Colonic mucosa (tissue), 4 donors: ENCODE measurements around the gene CPT1A. TPM values are rescaled to one million over a fixed set of nuclear protein-coding genes. Genes with fewer than 3 reads are reported as not detected.
A peak's percentile ranks its signal among the peaks of the same experiment; 100 is the strongest.

ENCODE experiments used
- DNase-seq: peaks from one replicate; pipeline ENCODE4 v3.0.0-alpha.2; 2020
- H3K27ac ChIP-seq: fragments of 200-600 bp; one replicate; pipeline ENCODE4 v1.8.0; 2021
- H3K27me3 ChIP-seq: fragments of 200-600 bp; one replicate; pipeline ENCODE4 v1.8.0; 2021
- H3K36me3 ChIP-seq: fragments of 200-600 bp; one replicate; pipeline ENCODE4 v1.8.0; 2021
- H3K4me1 ChIP-seq: fragments of 200-600 bp; one replicate; pipeline ENCODE4 v1.8.0; 2021; ENCODE audit warnings: mild to moderate bottlenecking
- H3K4me3 ChIP-seq: fragments of 200-600 bp; one replicate; pipeline ENCODE4 v1.8.0; 2021
- H3K9ac ChIP-seq, 2 donors: one replicate each; pipeline ENCODE4 v1.7.0; 2013; ENCODE audit warnings: control low read depth in 2 of 2, low read depth in 2 of 2, low read length in 2 of 2
- H3K9me3 ChIP-seq: fragments of 200-600 bp; one replicate; pipeline ENCODE4 v1.8.0; 2021
- CTCF ChIP-seq: fragments of 200-600 bp; IDR thresholded peaks from one replicate; pipeline ENCODE4 v1.8.0; 2022; ENCODE audit warnings: antibody characterized with exemption, mild to moderate bottlenecking
- intact Hi-C: fragments of 100-400 bp; cut with DNase I; formaldehyde crosslinking; loops from one replicate; pipeline ENCODE4 v1.14.1; 2022
- total RNA-seq, 2 donors: library from RNA; stranded (reverse); fragmentation: NEBNext Ultra II Directional in 1 of 2; extraction: Animal tissue kit (Norgen Biotek cat#: 25700) in 1 of 2; gene quantifications; one replicate each; pipeline ENCODE4 v1.2.1, GENCODE V29; 2021
- donor health status: healthy.
- donor health status: DM: no; HTN: no; CAD: no.
- donor health status: DM: no; HTN: no; CAD: no.

Gene CPT1A
- total RNA-seq, 2 donors from 2014 or later: 197 to 213 TPM

- no peaks in the 10 kb centered on the region for H3K36me3 ChIP-seq
- no peak for DNase-seq
- no peak for TF ChIP-seq CTCF
- H3K4me1 ChIP-seq: peaks cover 5% of the 10 kb centered on the region
- H3K27ac ChIP-seq: no peak overlapping the region
- no peaks in the 10 kb centered on the region for H3K9me3 ChIP-seq
- intact Hi-C loops: no loop called here
- H3K9ac ChIP-seq: no peak overlapping the region
- no peak overlapping the region for H3K4me3 ChIP-seq
- H3K27me3 ChIP-seq: no peaks in the 10 kb centered on the region
These were observed 24.7 kb downstream of the CPT1A start for GRCh38 chr11:68816917-68817419.

GRCh38 chr11:68816251-68816776 is 25.4 kb downstream of the CPT1A start:
- no peak overlapping the region for H3K27ac ChIP-seq
- no peaks in the 10 kb centered on the region for H3K27me3 ChIP-seq
- no peaks in the 10 kb centered on the region for H3K36me3 ChIP-seq
- H3K4me3 ChIP-seq: no peak overlapping the region
- H3K9me3 ChIP-seq: no peaks in the 10 kb centered on the region
- intact Hi-C loops: no loop called here
- H3K9ac ChIP-seq: no peak overlapping the region
- TF ChIP-seq CTCF: no peak
- H3K4me1 ChIP-seq: peaks cover 7% of the 10 kb centered on the region
- no peak for DNase-seq

- no peak for DNase-seq
- TF ChIP-seq CTCF: no peak
- peaks cover 7% of the 10 kb centered on the region for H3K4me1 ChIP-seq
- intact Hi-C loops: no loop called here
- H3K9ac ChIP-seq: no peak overlapping the region
- no peaks in the 10 kb centered on the region for H3K36me3 ChIP-seq
- H3K4me3 ChIP-seq: no peak overlapping the region
- H3K27ac ChIP-seq: no peak overlapping the region
- H3K27me3 ChIP-seq: no peaks in the 10 kb centered on the region
- no peaks in the 10 kb centered on the region for H3K9me3 ChIP-seq
These were observed 27.9 kb downstream of the CPT1A start for GRCh38 chr11:68813773-68814172.

GRCh38 chr11:68812526-68812925 is 29.2 kb downstream of the CPT1A start:
- Histone ChIP-seq H3K4me3 (no peak overlapping the region), H3K9me3 (no peaks in the 10 kb centered on the region), H3K36me3 (no peaks in the 10 kb centered on the region), H3K27ac (no peak overlapping the region), H3K9ac (peak overlapping the region in 1 of 2 donors; percentile 34), H3K27me3 (no peaks in the 10 kb centered on the region), H3K4me1 (peaks cover 7% of the 10 kb centered on the region)
- intact Hi-C loops: no loop called here
- DNase-seq: peak; percentile 74
- TF ChIP-seq CTCF: no peak

GRCh38 chr11:68810164-68810563 is 31.6 kb downstream of the CPT1A start:
- no peak overlapping the region for H3K4me3 ChIP-seq
- no peaks in the 10 kb centered on the region for H3K9me3 ChIP-seq
- no peak for TF ChIP-seq CTCF
- H3K9ac ChIP-seq: no peak overlapping the region
- peak; percentile 82 for DNase-seq
- intact Hi-C loops: no loop called here
- no peaks in the 10 kb centered on the region for H3K36me3 ChIP-seq
- no peak overlapping the region for H3K27ac ChIP-seq
- H3K4me1 ChIP-seq: peaks cover 7% of the 10 kb centered on the region
- no peaks in the 10 kb centered on the region for H3K27me3 ChIP-seq
